ENCODE measurements around the gene TMEM115.

TMEM115 gene

GRCh38 chr3:50330330-50330729 is 29.0 kb downstream of the TMEM115 start:
- no peak for DNase-seq

GRCh38 chr3:50327943-50328691 is 31.2 kb downstream of the TMEM115 start, which contains the start of gene TUSC2:
TSS of gene TUSC2 (minus strand) at chr3:50328223. CDS start at chr3:50328099, 124 bp downstream.
- peak; percentile 97 for DNase-seq

- DNase-seq, result no peak
Observed at GRCh38 chr3:50327129-50327528, 32.2 kb downstream of the TMEM115 start.

- no peak for DNase-seq
Observed at GRCh38 chr3:50326182-50326541, 33.2 kb downstream of the TMEM115 start.

GRCh38 chr3:50325497-50326181 is 33.7 kb downstream of the TMEM115 start:
- DNase-seq, result no peak

GRCh38 chr3:50325113-50325480 is 34.2 kb downstream of the TMEM115 start:
- no peak for DNase-seq

- DNase-seq, result peak; percentile 66
Observed at GRCh38 chr3:50324351-50325112, 34.8 kb downstream of the TMEM115 start.

GRCh38 chr3:50323614-50324199 is 35.6 kb downstream of the TMEM115 start:
- no peak for DNase-seq

GRCh38 chr3:50323092-50323600 is 36.2 kb downstream of the TMEM115 start:
- DNase-seq, result no peak

GRCh38 chr3:50322386-50323091 is 36.8 kb downstream of the TMEM115 start, which contains the start of gene HYAL2:
TSS of gene HYAL2 (minus strand) at chr3:50322745. CDS start at chr3:50320489, 2,256 bp downstream.
- no peak for DNase-seq

- no peak for DNase-seq
Observed at GRCh38 chr3:50322115-50322385, 37.3 kb downstream of the TMEM115 start.

GRCh38 chr3:50321336-50322114 is 37.8 kb downstream of the TMEM115 start:
- DNase-seq, result peak; percentile 88

GRCh38 chr3:50320853-50321335 is 38.4 kb downstream of the TMEM115 start:
- DNase-seq, result peak; percentile 70

GRCh38 chr3:50319894-50320625 is 39.3 kb downstream of the TMEM115 start:
- DNase-seq, result no peak

GRCh38 chr3:50319181-50319893 is 40.0 kb downstream of the TMEM115 start:
- DNase-seq, result no peak

GRCh38 chr3:50318615-50319014 is 40.7 kb downstream of the TMEM115 start:
- DNase-seq, result no peak

GRCh38 chr3:50318163-50318562 is 41.2 kb downstream of the TMEM115 start:
- no peak for DNase-seq

- no peak for DNase-seq
Observed at GRCh38 chr3:50317300-50317699, 42.0 kb downstream of the TMEM115 start.

GRCh38 chr3:50316657-50317242 is 42.6 kb downstream of the TMEM115 start:
- DNase-seq, result no peak

GRCh38 chr3:50314816-50315215 is 44.5 kb downstream of the TMEM115 start:
- no peak for DNase-seq

Measured in EL (cell line).